ENCODE data around the gene LPAR6. TPM values are rescaled to one million over a fixed set of nuclear protein-coding genes. Genes with fewer than 3 reads are reported as not detected.

Gene LPAR6
- total RNA-seq, 1 experiment from 2014 or later = 3.6 TPM

DNA sequence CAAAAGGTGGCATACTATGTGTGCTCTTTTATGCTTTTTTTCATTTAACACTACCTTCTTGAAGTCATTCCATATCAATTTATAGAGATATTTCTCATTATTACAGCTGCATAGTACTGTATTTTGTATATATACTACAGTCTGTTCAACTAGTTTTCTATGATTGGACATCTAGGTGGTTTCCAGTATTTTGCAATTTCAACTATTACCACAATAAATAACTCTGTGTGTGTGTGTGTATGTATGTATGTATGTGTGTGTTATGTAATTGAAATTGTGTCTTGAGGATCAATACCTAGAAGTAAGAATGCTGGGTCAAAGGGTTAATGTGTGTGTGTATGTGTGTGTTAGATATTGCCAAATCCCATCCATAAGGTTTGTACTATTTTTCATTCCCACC, 7.0 kb downstream of the LPAR6 start:
- no peak overlapping the region for H3K27ac ChIP-seq (ENCODE audit: low read length)
- no peaks in the 10 kb centered on the region for H3F3A ChIP-seq (ENCODE audit: low read length, unreplicated experiment)
- no peaks in the 10 kb centered on the region for H3K9me3 ChIP-seq (ENCODE audit: low read length)
- no TSS peak for BruUV-seq (replicated peaks)
- peaks cover 19% of the 10 kb centered on the region for H3K4me1 ChIP-seq (ENCODE audit: insufficient read depth, low read length)
- no peak overlapping the region for H3K4me2 ChIP-seq (ENCODE audit: low read length)
- no peaks in the 10 kb centered on the region for H4K20me1 ChIP-seq (ENCODE audit: low read length)
- H3K4me3 ChIP-seq (ENCODE audit: low read length) = no peak overlapping the region
- peaks cover 16% of the 10 kb centered on the region for H3K79me2 ChIP-seq (ENCODE audit: low read length)
- ChIA-PET POLR2A (ENCODE audit: unreplicated experiment) (no interaction called here), CTCF (no interaction called here)
- H3K36me3 ChIP-seq (ENCODE audit: low read depth, low read length) = no peaks in the 10 kb centered on the region
- no peaks in the 10 kb centered on the region for H3K27me3 ChIP-seq (ENCODE audit: low read length)
- no peak overlapping the region for H3K9ac ChIP-seq (ENCODE audit: low read length)
- H2AFZ ChIP-seq (ENCODE audit: low read length) = no peak overlapping the region
- intact Hi-C loops (cut with micrococcal nuclease) = no loop called here
- ATAC-seq (no peak), DNase-seq (no peak)
- H3K9me2 ChIP-seq (replicated peaks; ENCODE audit: low read length) = no peaks in the 10 kb centered on the region
- TF ChIP-seq EZH2 (IDR thresholded peaks at IDR 0.05; ENCODE audit: low read length, unreplicated experiment) (no peak), EZH2phosphoT487 (IDR thresholded peaks at IDR 0.05; ENCODE audit: borderline replicate concordance, low read length) (no peak)
- TF ChIP-seq, protein P1, sequence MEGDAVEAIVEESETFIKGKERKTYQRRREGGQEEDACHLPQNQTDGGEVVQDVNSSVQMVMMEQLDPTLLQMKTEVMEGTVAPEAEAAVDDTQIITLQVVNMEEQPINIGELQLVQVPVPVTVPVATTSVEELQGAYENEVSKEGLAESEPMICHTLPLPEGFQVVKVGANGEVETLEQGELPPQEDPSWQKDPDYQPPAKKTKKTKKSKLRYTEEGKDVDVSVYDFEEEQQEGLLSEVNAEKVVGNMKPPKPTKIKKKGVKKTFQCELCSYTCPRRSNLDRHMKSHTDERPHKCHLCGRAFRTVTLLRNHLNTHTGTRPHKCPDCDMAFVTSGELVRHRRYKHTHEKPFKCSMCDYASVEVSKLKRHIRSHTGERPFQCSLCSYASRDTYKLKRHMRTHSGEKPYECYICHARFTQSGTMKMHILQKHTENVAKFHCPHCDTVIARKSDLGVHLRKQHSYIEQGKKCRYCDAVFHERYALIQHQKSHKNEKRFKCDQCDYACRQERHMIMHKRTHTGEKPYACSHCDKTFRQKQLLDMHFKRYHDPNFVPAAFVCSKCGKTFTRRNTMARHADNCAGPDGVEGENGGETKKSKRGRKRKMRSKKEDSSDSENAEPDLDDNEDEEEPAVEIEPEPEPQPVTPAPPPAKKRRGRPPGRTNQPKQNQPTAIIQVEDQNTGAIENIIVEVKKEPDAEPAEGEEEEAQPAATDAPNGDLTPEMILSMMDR (conservative IDR thresholded peaks at IDR 0.05; ENCODE audit: low read depth, low read length) = no peak

DNA sequence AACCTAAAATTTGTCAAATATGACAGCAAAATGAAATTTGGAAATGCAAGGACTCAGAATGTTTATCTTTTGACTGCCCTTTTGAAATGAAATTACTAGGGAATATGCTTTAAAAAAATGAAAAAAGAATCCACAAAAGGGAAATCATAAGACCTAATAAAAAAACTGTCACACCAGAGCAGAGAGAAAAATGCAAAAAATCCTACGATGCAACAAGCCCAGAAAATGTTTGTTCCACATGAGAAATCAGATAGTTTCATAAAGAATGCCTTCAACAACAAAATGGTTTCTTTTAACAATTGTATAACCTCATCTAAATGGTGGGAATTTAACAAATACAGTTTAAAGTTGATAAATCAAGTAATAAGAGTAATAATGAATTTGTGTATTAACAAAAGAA, 8.0 kb downstream of the LPAR6 start:
- H3K27ac ChIP-seq (ENCODE audit: low read length) = no peak overlapping the region
- H3K4me1 ChIP-seq (ENCODE audit: insufficient read depth, low read length) = peaks cover 22% of the 10 kb centered on the region
- H3K4me3 ChIP-seq (ENCODE audit: low read length) = no peak overlapping the region
- H2AFZ ChIP-seq (ENCODE audit: low read length) = no peak overlapping the region
- no peaks in the 10 kb centered on the region for H4K20me1 ChIP-seq (ENCODE audit: low read length)
- TF ChIP-seq, protein P1 (conservative IDR thresholded peaks at IDR 0.05; ENCODE audit: low read depth, low read length) = no peak
- TF ChIP-seq EZH2phosphoT487 (IDR thresholded peaks at IDR 0.05; ENCODE audit: borderline replicate concordance, low read length) (no peak), EZH2 (IDR thresholded peaks at IDR 0.05; ENCODE audit: low read length, unreplicated experiment) (no peak)
- intact Hi-C loops (cut with micrococcal nuclease) = loop anchor here (5.0 kb wide), 1 partner anchor 87 kb away; no protein-coding TSS in a partner anchor
- H3K9me2 ChIP-seq (replicated peaks; ENCODE audit: low read length) = no peaks in the 10 kb centered on the region
- no peaks in the 10 kb centered on the region for H3K9me3 ChIP-seq (ENCODE audit: low read length)
- no peak overlapping the region for H3K4me2 ChIP-seq (ENCODE audit: low read length)
- H3K36me3 ChIP-seq (ENCODE audit: low read depth, low read length) = no peaks in the 10 kb centered on the region
- no peaks in the 10 kb centered on the region for H3K27me3 ChIP-seq (ENCODE audit: low read length)
- no TSS peak for BruUV-seq (replicated peaks)
- H3K9ac ChIP-seq (ENCODE audit: low read length) = no peak overlapping the region
- H3K79me2 ChIP-seq (ENCODE audit: low read length) = peaks cover 8% of the 10 kb centered on the region
- ChIA-PET CTCF (no interaction called here), POLR2A (ENCODE audit: unreplicated experiment) (no interaction called here)
- H3F3A ChIP-seq (ENCODE audit: low read length, unreplicated experiment) = no peaks in the 10 kb centered on the region
- no peak for DNase-seq
- ATAC-seq = no peak

DNA sequence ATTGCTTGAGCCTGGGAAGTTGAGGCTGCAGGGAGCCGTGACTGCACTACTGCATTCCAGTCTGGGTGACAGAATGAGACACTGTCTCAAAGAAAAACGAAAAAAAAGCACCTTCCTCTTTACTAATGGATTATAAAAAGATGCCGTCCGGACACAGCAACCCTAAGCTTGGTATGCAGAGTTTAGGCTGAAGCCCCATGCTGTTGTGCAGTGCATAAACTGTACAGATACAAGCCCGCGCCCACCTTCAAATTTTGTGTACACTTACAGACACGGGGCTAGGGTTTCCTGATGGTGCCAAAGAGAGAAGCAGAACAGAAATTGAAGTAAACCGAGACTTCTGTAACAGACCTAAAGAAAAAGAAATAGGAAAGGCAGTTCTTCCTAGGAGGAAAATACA, 9.0 kb downstream of the LPAR6 start:
- Histone ChIP-seq H3F3A (ENCODE audit: low read length, unreplicated experiment) (no peaks in the 10 kb centered on the region), H3K9ac (ENCODE audit: low read length) (no peak overlapping the region), H3K27me3 (ENCODE audit: low read length) (no peaks in the 10 kb centered on the region), H3K79me2 (ENCODE audit: low read length) (no peaks in the 10 kb centered on the region), H3K4me2 (ENCODE audit: low read length) (no peak overlapping the region), H3K4me3 (ENCODE audit: low read length) (no peak overlapping the region), H3K27ac (ENCODE audit: low read length) (no peak overlapping the region), H3K4me1 (ENCODE audit: insufficient read depth, low read length) (peaks cover 32% of the 10 kb centered on the region), H4K20me1 (ENCODE audit: low read length) (no peaks in the 10 kb centered on the region), H3K36me3 (ENCODE audit: low read depth, low read length) (no peaks in the 10 kb centered on the region; the same call in 1 of the 2 replicates), H2AFZ (ENCODE audit: low read length) (no peak overlapping the region), H3K9me3 (ENCODE audit: low read length) (no peaks in the 10 kb centered on the region), H3K9me2 (replicated peaks; ENCODE audit: low read length) (no peaks in the 10 kb centered on the region)
- ChIA-PET CTCF (no interaction called here), POLR2A (ENCODE audit: unreplicated experiment) (no interaction called here)
- no TSS peak for BruUV-seq (replicated peaks)
- intact Hi-C loops (cut with micrococcal nuclease) = loop anchor here (5.0 kb wide), 1 partner anchor 88 kb away; no protein-coding TSS in a partner anchor
- ATAC-seq (no peak), DNase-seq (no peak)
- no peak for TF ChIP-seq EZH2phosphoT487 (IDR thresholded peaks at IDR 0.05; ENCODE audit: borderline replicate concordance, low read length)
- TF ChIP-seq, protein P1 (conservative IDR thresholded peaks at IDR 0.05; ENCODE audit: low read depth, low read length) = no peak
- no peak for TF ChIP-seq EZH2 (IDR thresholded peaks at IDR 0.05; ENCODE audit: low read length, unreplicated experiment)

Data from PC-3 (cell line).